ENCODE measurements around the gene XCL2. TPM values are rescaled to one million over a fixed set of nuclear protein-coding genes. Genes with fewer than 3 reads are reported as not detected.

The XCL2 gene
- not detected in 2 replicates for total RNA-seq

GRCh38 chr1:168543840-168544498 lies at the start of gene XCL2:
TSS of gene XCL2 (minus strand) at chr1:168543997. CDS start at chr1:168543964, 33 bp downstream.

GRCh38 chr1:168576245-168576688 lies 32.5 kb upstream of the XCL2 start, which contains the start of gene XCL1:
TSS of gene XCL1 (plus strand) at chr1:168576605. CDS start at chr1:168576638, 33 bp downstream.

Other genes with a start within 250 kb of the XCL2 start
- gene XCL1, start 32.6 kb upstream of the XCL2 start, total RNA-seq, result not detected in 2 replicates
- gene DPT, start 185.2 kb upstream of the XCL2 start, total RNA-seq, result 0.24 and 0.78 TPM in 2 replicates

Measured in epithelial cell of alveolus of lung (primary cell).